ENCODE results near the gene GATM.
"Not testable (repeated sequence)": the region's sequence is repeated elsewhere in the genome, so short reads cannot be mapped to it uniquely, and the experiment has no call there.

GATM gene

DNA sequence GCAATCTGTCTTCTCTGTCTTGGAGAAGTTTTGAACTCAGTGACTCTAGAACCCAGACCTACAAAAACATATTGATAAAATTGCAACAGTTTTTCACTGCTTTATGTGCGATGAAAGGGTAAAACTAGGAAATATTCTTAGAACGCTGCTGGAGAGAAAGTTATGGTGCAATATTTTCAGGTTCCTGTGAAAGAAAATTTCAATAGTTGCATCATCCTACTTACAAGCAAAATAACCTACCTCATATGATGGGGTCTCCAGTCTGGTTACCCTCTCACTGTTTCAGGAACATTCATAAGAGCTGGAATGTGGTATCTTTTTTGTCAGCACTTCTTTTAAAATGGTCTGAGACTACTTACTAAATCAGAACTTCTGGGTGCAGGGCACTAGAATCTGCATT, 27.1 kb downstream of the GATM start:
- DNase-seq (ENCODE audit: low spot score), result no peak

DNA sequence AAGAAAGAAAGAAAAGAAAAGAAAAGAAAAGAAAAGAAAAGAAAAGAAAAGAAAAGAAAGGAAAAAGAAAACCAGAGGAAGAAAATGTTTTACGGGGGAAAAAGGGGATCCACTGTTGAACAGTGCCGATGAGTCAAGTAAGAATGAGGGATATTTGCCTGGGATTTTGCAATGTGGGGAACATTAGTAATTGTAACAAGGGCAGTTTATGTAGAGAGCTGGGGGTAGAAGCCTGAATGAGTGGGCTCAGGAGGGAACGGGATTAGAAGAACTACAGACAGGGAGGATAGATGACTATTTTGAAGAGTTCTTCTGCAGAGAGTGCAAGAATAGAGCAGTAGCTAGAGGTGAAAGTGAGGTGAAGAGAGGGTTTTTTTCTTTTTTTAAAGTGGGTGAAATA, 28.7 kb downstream of the GATM start:
- DNase-seq (ENCODE audit: low spot score), result no peak

GRCh38 chr15:45347989-45348388, 30.4 kb downstream of the GATM start:
- DNase-seq (ENCODE audit: low spot score), result no peak

DNA sequence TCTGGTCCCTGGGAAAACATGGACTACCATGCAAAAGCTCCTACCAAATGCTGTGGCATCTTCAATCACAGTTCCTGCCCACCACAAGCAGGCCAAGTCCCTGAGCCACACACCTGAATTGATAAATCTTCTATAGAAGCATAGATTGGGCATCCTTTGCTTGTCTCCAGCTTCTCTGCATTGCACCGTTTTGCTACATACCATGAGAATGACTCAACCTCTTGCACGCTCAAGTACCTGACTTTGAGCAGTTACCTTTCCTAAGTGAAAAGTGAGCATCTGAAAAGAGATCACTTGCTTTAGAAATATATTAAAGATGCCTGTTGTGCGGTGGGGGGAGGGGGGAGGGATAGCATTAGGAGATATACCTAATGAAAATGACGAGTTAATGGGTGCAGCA, 31.3 kb downstream of the GATM start:
- DNase-seq (ENCODE audit: low spot score), result no peak

DNA sequence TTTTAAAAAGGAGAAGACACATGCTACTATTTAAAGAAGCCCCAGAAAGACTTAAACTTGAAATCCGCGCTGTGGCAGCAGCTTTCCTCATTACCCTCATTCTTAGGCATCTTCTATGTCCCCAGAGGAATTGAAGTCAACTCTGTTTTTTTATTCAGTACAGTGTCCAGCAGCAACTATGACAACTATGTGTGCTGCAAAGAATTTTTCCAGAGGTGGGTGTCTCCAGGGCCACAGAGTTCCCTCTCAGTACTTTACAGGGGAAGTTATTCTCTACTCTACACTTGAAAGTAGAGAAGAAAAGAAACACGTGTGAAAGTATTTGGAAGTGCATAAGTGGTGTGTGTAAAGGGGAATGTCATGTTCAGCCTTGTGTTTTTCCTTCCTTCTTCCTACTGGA, 32.0 kb downstream of the GATM start:
- no peak for DNase-seq (ENCODE audit: low spot score)

DNA sequence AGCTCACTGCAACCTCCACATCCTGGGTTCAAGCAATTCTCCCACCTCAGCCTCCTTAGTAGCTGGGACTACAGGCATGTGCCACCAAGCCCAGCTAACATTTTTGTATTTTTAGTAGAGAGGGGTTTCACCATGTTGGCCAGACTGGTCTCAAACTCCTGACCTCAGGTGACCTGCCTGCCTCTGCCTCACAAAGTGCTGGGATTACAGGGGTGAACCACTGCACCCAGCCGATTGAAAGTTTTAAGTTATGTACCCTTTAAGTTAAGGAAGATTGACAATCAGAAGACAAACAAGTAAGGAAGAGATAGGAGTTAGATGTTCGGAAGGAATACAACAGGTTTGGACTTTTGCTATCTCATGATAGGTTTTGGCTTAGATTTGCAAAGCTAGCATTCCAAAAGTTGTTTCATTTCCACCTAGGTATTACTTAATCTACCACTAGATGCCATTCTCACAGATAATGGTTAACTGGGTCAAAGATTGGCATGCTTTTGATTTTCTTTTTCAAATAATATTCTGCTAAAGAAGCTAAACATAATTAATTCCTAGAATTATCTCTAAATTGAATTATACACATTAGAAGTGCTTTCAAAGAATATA, 35.0 kb downstream of the GATM start:
- no peak for DNase-seq (ENCODE audit: low spot score)

DNA sequence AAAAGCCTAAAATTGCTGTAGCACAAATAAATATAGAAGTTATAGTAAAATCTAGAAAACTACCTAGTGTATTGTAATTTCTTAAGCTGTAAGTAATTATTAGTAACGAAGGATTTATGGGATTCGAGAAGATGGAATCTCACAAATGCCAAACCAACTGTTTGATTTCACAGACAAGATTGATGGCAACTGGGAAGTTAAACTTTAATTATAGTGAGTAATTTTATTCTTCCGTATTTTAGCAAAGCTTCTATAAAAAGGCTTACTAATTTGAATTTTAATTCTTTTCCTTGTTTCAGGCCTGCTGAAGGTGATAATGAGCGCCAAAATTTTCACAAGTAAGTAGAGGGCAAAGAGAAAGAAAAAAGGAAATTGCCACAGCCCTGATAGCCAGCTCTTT, 36.6 kb downstream of the GATM start:
- no peak for DNase-seq (ENCODE audit: low spot score)

DNA sequence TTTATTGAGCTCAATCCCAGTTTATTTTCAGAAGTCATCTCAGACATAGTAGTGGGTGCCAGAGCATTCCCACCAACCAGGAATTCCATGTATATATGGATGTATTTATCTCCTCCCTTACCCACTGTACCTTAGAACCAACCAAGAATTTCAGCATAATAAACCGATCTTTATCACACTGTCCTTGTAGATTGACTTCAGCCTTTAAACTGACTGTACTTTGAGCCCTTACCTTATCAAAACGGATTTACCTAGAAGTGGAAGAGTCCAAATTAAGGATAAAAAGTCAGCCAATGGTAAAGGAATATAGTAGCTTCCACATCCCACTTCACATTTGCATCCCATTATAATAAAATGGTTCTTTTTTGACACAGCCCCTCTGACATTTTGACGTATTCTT, 37.9 kb downstream of the GATM start:
- no peak for DNase-seq (ENCODE audit: low spot score)

- DNase-seq (ENCODE audit: low spot score), result no peak
These were observed 39.9 kb downstream of the GATM start for GRCh38 chr15:45338417-45338816.

DNA sequence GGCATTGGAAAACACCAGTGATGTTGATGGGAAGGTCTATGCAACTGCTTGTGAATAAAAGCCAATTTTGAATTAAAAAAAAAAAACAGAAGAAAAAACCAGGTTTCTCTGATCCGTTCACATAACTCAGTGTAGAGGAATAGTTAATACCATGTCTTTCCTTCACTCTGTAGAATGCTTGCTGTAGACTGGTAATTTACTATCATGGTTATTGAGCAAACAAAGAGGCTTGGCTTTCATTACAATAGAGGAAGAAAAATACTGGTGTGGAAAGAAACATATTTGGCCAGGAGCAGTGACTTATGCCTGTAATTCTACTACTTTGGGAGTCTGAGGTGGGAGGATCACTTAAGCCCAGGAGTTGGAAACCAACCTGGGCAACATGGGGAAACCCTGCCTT, 41.1 kb downstream of the GATM start:
- no peak for DNase-seq (ENCODE audit: low spot score)

DNA sequence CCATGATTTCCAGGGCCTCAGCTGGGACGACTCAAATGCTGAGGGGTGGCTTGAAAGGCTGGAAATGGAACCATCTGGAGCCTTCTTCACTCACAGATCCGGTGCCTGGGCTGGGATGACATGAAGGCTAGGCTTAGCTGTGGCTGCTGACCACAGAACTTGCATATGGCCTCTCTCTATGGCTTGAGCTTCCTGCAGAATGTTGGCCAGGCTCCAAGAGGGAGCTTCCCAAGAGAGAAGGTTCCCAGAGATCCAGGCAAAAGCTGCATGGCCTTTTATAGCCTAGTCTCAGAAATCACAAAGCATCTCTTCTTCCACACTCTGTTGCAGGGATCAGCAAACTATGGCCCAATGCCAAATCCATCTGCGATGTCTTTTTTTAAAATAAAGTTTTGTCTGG, 44.8 kb downstream of the GATM start:
- no peak for DNase-seq (ENCODE audit: low spot score)

DNA sequence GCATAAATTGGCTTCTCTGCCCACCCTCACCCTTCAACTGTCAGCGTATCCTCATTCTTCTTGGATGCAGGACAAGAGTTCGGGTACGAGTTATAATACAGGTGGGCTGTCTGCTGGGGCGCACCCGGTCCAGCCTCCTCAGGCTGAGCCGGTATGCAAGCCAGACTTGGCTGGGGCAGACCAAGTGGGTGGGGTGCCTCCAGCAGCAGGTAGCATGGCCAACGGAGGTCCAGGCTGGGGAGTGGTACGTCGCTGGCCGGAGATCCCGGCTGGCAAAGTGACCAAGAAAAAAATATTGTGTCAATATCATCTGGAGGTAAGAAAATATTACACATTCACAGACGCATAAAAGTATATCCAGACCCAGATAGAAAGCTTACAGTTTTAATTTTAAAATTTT, 45.6 kb downstream of the GATM start:
- DNase-seq (ENCODE audit: low spot score), result no peak

GRCh38 chr15:45331972-45332371, 46.4 kb downstream of the GATM start:
- no peak for DNase-seq (ENCODE audit: low spot score)

GRCh38 chr15:45328663-45329062, 49.7 kb downstream of the GATM start:
- DNase-seq (ENCODE audit: low spot score), result no peak

- DNase-seq (ENCODE audit: low spot score), result no peak
These were observed 51.6 kb downstream of the GATM start for GRCh38 chr15:45326741-45327140.

DNA sequence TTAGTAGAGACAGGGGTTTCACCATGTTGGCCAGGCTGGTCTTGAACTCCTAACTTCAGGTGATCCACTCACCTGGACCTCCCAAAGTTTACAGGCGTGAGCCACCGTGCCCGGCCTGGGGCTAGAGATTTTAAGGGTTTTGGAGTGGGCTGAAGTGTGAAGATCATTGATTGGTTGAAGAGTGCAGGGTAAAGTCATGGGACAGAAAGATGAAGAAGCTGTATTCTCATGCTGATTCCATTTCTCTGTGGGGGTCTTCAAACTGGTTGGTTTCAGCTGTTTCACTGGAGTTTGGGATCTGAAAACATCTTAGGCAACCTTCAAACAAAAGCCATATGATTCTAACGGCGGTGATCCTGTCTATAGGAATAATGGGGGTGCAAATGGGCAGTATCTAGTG, 52.1 kb downstream of the GATM start:
- no peak for DNase-seq (ENCODE audit: low spot score)

DNA sequence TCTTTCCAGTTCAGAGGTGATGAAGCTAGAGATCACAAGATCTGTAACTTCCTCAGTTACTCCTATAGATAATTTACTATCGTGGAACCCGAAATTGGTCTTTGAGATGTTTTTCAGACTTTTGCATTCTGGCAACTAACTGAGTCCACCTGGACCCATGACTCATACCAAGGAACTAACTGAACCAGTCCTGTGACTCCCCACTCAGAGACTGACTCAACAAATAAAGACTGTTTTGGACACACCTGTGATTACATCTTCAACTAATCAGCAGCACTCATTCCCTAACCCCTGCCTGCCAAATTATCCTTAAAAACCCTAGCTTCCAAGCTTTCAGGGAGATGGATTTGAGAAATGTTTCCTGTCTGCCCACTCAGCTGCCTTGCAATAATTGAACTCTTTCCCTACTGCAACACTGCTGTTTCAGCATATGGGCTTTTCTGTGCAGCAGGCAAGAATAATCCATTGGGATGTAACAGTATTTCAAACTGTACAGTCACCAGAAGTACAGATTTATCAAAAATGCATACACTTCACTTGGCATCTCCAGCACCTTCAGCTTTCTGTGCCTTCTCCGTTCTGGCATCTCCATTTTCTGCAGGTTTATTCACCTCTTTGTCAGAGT, 57.7 kb downstream of the GATM start:
- DNase-seq (ENCODE audit: low spot score), result no peak

DNA sequence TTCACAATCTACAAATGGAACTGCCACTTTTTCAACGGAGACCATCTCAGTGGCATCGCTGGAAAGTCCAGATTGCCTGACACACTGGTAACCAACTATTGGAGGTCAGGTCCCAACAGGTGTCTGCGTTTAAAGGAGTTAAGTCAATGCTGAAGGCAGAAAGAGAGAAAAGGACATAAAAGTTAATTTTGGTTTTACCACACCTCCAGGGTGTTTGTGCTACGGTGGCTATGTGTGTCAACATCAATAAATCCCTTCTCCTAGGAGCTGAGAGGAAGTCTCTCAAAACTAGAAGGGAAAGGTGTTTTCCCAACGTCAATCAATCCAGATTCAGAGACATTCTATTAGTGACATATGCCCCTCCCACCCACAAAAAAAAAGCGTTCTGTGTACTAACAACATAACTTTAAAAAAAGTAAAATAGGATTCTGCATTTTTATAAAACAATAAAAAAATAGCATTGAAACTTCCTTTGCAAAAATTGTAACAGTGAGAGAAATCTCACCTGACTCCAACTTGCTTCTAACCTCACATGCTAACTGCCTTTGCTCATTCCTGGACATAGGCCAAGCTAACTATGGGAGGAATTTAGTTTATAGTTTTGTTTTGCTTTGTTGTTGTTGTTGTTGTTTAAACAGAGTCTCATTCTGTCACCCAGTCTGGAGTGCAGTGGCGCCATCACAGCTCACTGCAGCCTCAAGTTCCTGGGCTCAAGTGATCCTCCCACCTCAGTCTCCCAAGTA, 58.7 kb downstream of the GATM start:
- DNase-seq (ENCODE audit: low spot score), result no peak

DNA sequence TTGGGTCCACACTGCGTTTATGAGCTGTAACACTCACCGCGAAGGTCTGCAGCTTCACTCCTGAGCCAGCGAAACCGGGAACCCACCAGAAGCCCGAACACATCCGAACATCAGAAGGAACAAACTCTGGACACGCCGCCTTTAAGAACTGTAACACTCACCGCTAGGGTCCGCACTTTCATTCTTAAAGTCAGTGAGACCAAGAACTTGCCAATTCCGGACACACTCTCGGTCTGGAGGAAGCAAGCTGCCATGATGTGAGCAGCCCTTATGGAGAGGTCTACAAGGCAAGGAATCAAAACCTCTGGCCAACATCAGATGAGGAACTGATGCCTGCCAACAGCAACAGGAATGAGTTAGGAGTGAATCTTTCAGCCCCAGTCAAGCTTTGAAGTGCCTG, 63.4 kb downstream of the GATM start:
- no peak for DNase-seq (ENCODE audit: low spot score)

DNA sequence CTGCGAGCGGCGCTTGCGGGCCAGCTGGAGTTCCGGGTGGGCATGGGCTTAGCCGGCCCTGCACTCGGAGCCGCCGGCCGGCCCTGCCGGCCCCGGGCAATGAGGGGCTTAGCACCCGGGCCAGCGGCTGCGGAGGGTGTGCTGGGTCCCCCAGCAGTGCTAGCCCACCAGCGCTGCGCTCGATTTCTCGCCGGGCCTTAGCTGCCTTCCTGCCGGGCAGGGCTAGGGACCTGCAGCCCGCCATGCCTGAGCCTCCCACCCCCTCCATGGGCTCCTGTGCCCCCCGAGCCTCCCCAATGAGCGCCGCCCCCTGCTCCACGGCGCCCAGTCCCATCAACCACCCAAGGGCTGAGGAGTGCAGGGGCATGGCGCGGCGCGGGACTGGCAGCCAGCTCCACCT, 64.2 kb downstream of the GATM start:
- DNase-seq (ENCODE audit: low spot score), result not testable (repeated sequence)

Measured in CD4-positive, alpha-beta T cell treated with Interleukin-15 for 4 hours (primary cell).